ENCODE results near the gene ZNF124. TPM values are rescaled to one million over a fixed set of nuclear protein-coding genes. Genes with fewer than 3 reads are reported as not detected.
"Not testable (repeated sequence)": the region's sequence is repeated elsewhere in the genome, so short reads cannot be mapped to it uniquely, and the experiment has no call there.

The ZNF124 gene
- total RNA-seq, result 10 to 100 TPM in 6 of 10 donors, 1 to 10 TPM in 4; 7.7 to 13.5 (median 10.2) TPM
- 1 to 10 TPM in 1 of 2 donors, under 1 TPM in 1; 0.51 to 1.0 TPM for polyA plus RNA-seq
- long read RNA-seq, donor 1, partial matches to known transcripts, result 0 of 2 reads
- long read RNA-seq, donor 1, other reads (novel, unspliced or antisense), result 1 of 2 reads
- long read RNA-seq, donor 2, partial matches to known transcripts, result 0 of 3 reads
- long read RNA-seq, donor 2, other reads (novel, unspliced or antisense), result 1 of 3 reads
- long read RNA-seq, donor 3, partial matches to known transcripts, result 1 of 8 reads
- long read RNA-seq, donor 3, other reads (novel, unspliced or antisense), result 2 of 8 reads

DNA sequence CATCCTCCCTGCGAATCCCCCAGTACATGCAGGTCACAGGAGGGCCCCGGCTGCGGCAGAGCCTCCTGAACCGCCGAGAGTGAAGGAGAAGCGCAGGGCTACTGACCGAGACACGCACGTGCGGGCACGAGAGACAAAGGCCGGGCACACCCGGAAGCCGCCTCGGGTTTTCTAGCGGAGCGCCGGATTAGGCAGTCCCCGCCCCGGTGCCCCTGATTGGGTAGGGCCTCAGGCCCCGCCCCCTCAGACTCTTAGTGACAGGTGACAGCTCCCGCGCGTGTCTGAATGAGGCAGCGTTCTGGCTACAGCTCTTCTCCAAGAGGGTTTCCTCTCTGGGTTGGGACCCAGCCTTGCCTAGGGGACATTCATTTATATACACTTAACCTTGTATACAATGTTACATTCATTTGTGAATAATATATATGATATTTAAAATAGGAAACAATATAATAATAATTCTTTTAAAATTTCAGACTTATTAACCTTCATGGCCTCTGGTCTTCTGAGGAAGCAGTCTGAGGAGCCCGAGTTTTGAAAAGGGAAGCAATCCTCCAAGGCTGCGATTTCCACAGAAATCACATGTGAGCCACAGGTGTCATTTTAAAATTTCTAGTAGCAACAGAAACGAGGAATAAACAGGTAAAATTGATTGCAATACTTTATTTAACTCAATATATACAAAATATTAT lies at the start of gene ZNF124:
TSS of gene ZNF124 (minus strand) at position 146 of the 689 bp plus-strand sequence. CDS start at position 3, 143 bp downstream.
- intact Hi-C loops (cut with DNase I), result loop anchor here in 4 of 10 donors (2.0 to 5.0 kb wide), 3 partner anchors 39 to 50 kb away; no protein-coding TSS in a partner anchor
- H3K27ac ChIP-seq, result peak within 1 kb of the TSS in 1 of 10 donors; percentile 44
- H3K36me3 ChIP-seq, H3K27me3 ChIP-seq, DNase-seq: not testable (repeated sequence)
- H3K4me1 ChIP-seq, result peaks cover 0 to 16% (median 0%) of the 10 kb centered on the region in 9 donors
- H3K4me3 ChIP-seq, result peak within 1 kb of the TSS in 2 of 10 donors; percentile 24 to 29
- peak; percentile 100 for ATAC-seq
- 48 to 52% methylated on average over 3 of the region's 28 CpGs for WGBS, 2 donors
- H3K9me3 ChIP-seq, result peaks cover 0 to 18% (median 0%) of the 10 kb centered on the region in 11 donors

DNA sequence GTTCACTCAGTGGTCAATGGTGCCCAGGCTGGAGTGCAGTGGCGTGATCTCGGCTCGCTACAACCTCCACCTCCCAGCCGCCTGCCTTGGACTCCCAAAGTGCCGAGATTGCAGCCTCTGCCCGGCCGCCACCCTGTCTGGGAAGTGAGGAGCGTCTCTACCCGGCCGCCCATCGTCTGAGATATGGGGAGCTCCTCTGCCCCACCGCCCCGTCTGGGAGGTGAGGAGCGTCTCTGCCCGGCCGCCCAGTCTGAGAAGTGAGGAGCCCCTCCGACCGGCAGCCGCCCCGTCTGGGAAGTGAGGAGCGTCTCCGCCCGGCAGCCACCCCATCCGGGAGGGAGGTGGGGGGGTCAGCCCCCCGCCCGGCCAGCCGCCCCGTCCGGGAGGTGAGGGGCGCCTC lies 48.5 kb upstream of the ZNF124 start:
- WGBS, 2 donors, result 99 to 100% methylated on average over 21 to 24 of the region's 30 CpGs
- H3K4me1 ChIP-seq; DNase-seq; ATAC-seq; intact Hi-C loops (cut with DNase I); H3K27me3 ChIP-seq; H3K36me3 ChIP-seq; H3K4me3 ChIP-seq; H3K27ac ChIP-seq: not testable (repeated sequence)
- peaks cover 0 to 23% (median 4%) of the 10 kb centered on the region in 11 donors for H3K9me3 ChIP-seq

DNA sequence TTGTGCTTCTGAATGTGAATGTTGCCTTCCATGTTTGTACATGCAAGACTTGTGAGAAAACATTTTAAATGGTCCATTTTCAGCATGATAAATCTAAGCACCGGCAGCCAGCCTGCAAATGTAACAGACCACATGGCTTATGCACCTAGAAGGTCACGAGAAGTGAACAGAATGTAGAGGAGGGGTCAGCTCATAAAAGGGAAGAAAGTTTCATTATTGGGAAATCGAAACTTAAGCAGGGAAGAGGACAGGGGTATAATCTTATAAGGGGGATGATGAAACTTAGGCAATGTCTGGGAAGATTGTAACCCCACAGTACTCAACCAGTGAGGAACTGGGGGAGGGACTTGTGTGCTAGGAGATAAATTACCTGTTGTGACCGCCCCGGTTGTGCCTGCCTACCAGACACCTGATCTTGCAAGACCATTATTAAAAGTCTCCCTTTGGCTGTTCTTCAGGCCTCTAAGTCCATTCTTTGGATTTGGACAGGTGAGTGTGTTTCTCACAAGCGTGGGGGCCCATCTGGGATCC lies 46.4 kb upstream of the ZNF124 start:
- ATAC-seq (no peak), DNase-seq (no peak)
- Histone ChIP-seq H3K4me1 (no peaks in the 10 kb centered on the region), H3K27ac (no peak overlapping the region), H3K27me3 (no peaks in the 10 kb centered on the region), H3K36me3 (no peaks in the 10 kb centered on the region), H3K9me3 (peaks cover 0 to 2% (median 0%) of the 10 kb centered on the region in 11 donors), H3K4me3 (no peak overlapping the region)
- TF ChIP-seq, protein P1, sequence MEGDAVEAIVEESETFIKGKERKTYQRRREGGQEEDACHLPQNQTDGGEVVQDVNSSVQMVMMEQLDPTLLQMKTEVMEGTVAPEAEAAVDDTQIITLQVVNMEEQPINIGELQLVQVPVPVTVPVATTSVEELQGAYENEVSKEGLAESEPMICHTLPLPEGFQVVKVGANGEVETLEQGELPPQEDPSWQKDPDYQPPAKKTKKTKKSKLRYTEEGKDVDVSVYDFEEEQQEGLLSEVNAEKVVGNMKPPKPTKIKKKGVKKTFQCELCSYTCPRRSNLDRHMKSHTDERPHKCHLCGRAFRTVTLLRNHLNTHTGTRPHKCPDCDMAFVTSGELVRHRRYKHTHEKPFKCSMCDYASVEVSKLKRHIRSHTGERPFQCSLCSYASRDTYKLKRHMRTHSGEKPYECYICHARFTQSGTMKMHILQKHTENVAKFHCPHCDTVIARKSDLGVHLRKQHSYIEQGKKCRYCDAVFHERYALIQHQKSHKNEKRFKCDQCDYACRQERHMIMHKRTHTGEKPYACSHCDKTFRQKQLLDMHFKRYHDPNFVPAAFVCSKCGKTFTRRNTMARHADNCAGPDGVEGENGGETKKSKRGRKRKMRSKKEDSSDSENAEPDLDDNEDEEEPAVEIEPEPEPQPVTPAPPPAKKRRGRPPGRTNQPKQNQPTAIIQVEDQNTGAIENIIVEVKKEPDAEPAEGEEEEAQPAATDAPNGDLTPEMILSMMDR (IDR thresholded peaks at IDR 0.05), result no peak
- WGBS, 2 donors, result 71 to 90% methylated on average over 6 of the region's 6 CpGs
- intact Hi-C loops (cut with DNase I), result loop anchor here in 1 of 10 donors (10.0 kb wide), 1 partner anchor 117 kb away; the partner anchor contains the start of gene ZNF496

DNA sequence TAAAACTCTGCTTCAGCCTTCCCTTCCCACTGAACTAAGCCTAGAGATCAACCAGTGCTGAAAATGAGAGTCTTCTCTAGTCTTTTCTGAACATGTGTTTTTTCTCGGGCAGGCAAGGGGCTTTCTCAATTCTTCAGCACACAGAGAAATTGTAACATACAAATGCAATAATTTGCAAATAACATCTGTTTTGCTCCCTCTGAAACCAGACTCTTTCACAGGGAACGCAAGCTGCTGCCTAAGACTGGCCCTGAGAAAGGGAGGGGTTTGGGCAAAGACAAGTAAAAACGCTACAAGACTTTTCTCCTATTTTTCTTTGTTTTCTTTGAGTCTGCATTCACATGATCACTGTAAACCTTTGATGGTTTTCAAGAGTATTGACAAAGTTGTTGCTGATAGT lies 44.4 kb upstream of the ZNF124 start:
- H3K4me3 ChIP-seq, result no peak overlapping the region
- no peak for DNase-seq
- H3K9me3 ChIP-seq, result no peaks in the 10 kb centered on the region
- H3K36me3 ChIP-seq, result no peaks in the 10 kb centered on the region
- TF ChIP-seq, protein P1 (IDR thresholded peaks at IDR 0.05), result no peak
- H3K4me1 ChIP-seq, result peaks cover 0 to 4% (median under 1%) of the 10 kb centered on the region in 9 donors
- H3K27me3 ChIP-seq, result no peaks in the 10 kb centered on the region
- intact Hi-C loops (cut with DNase I), result loop anchor here in 1 of 10 donors (10.0 kb wide), 1 partner anchor 119 kb away; the partner anchor contains the start of gene ZNF496
- H3K27ac ChIP-seq, result no peak overlapping the region
- WGBS, 2 donors, result 55 to 71% methylated on average over 3 of the region's 3 CpGs
- no peak for ATAC-seq

Data from heart right ventricle (tissue), 16 donors.